GM06990 (cell line): ENCODE results near the gene BATF3.
"Not testable (repeated sequence)": the region's sequence is repeated elsewhere in the genome, so short reads cannot be mapped to it uniquely, and the experiment has no call there.

Source experiments
- DNase-seq: peaks from one replicate; pipeline ENCODE4 v3.0.0-alpha.2; 2011; ENCODE audit not compliant: insufficient read length; ENCODE audit errors: extremely low read depth
- H3K27me3 ChIP-seq: replicated peaks from 2 replicates; pipeline ENCODE4 v1.6.0; 2011; ENCODE audit warnings: low read length; ENCODE audit not compliant: control insufficient read depth, insufficient read depth
- H3K36me3 ChIP-seq: 2 replicates; pipeline ENCODE4 v1.5.1; 2011; ENCODE audit warnings: low read length; ENCODE audit not compliant: control insufficient read depth, insufficient read depth
- H3K4me3 ChIP-seq: replicated peaks from 2 replicates; pipeline ENCODE4 v1.5.1; 2011; ENCODE audit warnings: low read depth, mild to moderate bottlenecking, control low read depth, low read length
- TF ChIP-seq, protein P1 (sequence below): IDR thresholded peaks from 2 replicates; pipeline ENCODE4 v1.5.1; 2011; ENCODE audit warnings: low read length, control low read depth, mild to moderate bottlenecking, inconsistent platforms; ENCODE audit not compliant: insufficient read depth, poor library complexity, severe bottlenecking

The BATF3 gene

DNA sequence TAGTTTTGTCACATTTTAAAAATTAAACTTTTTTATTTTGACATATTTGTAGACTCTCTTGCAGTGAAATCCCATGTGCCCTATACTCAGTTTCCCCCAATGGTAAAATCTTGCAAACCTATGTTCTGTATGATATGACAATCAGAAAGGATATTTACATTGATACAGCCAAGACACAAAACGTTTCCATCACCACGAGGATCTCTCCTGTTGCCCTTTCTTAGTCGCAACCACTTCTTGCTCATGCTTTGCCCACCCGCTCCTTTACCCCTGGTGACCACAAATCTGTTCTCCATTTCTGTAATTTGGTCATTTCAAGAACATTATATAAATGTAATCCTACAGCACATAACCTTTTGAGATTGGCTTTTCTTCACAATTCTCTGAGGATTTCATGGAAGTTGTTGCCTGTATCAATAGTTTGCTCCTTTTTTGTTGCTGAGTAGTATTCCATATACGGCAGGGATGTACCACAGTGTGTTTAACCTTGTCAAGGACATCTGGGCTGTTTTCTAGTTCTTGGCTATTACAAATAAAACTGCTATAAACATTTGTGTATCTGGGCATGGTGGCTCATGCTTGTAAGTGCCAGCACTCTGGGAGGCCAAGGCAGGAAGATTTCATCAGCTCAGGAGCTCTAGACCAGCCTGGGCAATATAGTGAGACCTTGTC lies 14.0 kb upstream of the BATF3 start:
- DNase-seq, result no peak
- TF ChIP-seq, protein P1, sequence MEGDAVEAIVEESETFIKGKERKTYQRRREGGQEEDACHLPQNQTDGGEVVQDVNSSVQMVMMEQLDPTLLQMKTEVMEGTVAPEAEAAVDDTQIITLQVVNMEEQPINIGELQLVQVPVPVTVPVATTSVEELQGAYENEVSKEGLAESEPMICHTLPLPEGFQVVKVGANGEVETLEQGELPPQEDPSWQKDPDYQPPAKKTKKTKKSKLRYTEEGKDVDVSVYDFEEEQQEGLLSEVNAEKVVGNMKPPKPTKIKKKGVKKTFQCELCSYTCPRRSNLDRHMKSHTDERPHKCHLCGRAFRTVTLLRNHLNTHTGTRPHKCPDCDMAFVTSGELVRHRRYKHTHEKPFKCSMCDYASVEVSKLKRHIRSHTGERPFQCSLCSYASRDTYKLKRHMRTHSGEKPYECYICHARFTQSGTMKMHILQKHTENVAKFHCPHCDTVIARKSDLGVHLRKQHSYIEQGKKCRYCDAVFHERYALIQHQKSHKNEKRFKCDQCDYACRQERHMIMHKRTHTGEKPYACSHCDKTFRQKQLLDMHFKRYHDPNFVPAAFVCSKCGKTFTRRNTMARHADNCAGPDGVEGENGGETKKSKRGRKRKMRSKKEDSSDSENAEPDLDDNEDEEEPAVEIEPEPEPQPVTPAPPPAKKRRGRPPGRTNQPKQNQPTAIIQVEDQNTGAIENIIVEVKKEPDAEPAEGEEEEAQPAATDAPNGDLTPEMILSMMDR, result no peak
- Histone ChIP-seq H3K27me3 (no peaks in the 10 kb centered on the region), H3K36me3 (no peaks in the 10 kb centered on the region), H3K4me3 (no peak overlapping the region)

DNA sequence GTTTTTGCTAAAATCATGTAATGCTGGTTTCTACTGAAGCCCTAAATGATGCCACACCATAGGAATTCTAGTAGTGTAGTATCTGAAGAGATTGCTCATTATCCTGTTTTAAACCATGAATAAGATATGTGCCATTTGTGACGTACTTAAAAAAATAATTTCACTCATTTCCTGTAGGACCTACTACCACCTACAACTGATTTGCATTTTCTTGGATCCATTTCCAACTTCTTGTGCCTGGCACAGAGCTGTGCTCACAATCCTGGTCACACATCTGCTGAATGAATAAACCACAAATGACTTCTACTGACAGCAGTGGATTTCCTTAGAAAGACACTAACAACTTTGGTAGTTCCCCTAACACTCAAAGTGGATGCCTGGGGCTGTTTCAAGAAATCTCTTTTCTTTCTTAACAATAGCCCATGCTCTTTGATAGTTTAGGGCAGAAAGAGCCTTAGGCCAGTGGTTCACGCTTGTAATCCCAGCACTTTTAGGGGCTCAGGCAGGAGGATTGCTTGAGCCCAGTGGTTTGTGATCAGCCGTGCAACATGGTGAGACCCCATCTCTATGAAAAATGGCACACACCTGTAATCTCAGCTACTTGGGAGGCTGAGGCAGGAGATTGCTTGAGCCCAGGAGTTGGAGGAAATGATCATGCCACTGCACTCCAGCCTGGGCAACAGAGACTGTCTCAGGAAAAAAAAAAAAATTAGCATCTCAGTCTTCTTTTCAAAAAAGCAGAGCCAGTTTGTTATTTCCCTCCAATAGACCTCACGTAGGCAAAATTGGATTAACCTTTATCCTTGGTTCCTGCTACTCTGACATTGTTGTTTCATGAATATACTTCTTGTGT lies 13.0 kb upstream of the BATF3 start:
- no peaks in the 10 kb centered on the region for H3K36me3 ChIP-seq
- no peak overlapping the region for H3K4me3 ChIP-seq
- H3K27me3 ChIP-seq, result no peaks in the 10 kb centered on the region
- TF ChIP-seq, protein P1, result no peak
- DNase-seq, result no peak

DNA sequence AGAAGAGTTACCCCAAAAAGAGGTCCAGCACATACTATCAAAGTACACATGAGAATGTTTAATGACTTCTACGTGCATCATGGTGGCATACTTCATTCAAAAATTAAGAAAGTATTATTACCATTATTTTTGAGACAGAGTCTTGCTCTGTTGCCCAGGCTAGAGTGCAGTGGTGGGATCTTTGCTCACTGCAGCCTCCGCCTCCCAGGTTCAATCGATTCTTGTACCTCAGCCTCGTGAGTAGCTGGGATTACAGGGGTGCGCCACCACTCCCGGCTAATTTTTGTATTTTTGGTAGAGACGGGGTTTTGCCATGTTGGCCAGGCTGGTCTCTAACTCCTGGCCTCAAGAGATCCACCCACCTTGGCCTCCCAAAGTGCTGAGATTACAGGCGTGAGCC lies 12.3 kb upstream of the BATF3 start:
- H3K36me3 ChIP-seq, DNase-seq, H3K4me3 ChIP-seq, H3K27me3 ChIP-seq: not testable (repeated sequence)

DNA sequence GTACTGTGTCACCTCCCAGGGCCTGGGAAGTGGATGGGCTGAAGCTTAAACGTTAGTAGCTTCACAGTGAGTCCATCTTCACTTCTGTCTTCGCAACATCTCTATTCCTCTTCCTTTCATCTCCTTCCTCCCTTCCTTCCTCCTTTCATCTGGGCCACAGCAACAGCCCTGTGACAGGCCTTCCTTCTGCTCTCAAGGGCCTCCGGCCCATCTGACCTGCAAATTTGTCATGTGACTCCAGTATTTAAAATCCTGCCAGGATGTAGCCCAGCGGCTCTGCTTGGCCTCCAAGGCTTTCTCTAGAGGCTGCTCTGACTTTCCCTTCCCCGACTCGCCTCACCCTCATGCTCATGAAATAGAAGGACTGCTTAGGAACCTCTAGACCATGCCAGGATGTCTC lies 10.9 kb upstream of the BATF3 start:
- TF ChIP-seq, protein P1, result no peak
- Histone ChIP-seq H3K27me3 (no peaks in the 10 kb centered on the region), H3K4me3 (no peak overlapping the region), H3K36me3 (no peaks in the 10 kb centered on the region)
- no peak for DNase-seq

DNA sequence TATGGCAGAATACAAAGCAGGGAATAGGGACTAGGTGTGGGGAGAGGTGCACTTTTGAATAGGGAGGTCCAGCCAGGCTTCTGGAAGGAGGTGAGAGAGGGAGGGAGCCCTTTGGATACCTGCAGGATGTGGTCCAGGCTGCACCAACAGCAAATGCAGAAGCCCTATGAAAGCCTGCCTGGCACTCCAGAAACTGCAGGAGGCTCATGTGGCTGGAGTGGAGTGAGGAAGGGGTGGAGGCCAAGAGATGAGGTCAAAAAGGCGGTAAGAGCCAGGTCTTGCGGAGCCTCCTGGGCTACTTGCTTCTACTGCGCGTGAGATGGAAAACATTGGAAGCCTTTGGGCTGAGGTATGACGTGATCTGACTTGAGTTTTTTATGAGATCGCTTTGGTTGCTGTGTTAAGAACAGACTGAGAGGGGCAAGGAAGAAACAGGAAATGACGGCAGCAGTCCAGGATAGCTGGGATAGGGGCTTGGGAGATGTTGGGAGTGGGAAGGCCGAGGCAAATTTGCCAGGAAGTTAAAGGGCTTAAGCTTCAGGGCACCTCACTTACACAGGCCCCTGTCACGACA lies 4.4 kb upstream of the BATF3 start:
- TF ChIP-seq, protein P1, result no peak
- DNase-seq, result no peak
- no peak overlapping the region for H3K4me3 ChIP-seq
- H3K36me3 ChIP-seq, result no peaks in the 10 kb centered on the region
- no peaks in the 10 kb centered on the region for H3K27me3 ChIP-seq

DNA sequence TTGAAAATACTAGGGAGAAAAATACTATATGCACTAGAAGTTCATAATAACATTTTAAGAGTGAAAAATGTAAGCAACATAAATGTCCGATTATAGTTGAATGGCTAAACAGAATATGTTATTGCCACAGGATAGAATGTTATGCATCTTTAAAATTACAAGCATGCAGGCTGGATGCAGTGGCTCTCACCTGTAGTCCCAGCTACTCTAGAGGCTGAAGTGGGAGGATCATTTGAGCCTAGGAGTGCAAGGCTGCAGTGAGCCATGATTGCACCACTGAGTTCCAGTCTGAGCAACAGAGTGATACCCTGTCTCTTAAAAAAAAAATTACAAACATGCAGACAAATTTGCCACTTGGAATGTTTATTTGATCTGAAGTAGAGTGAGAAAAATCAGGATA lies 3.0 kb upstream of the BATF3 start:
- no peaks in the 10 kb centered on the region for H3K36me3 ChIP-seq
- no peak overlapping the region for H3K4me3 ChIP-seq
- TF ChIP-seq, protein P1, result no peak
- no peaks in the 10 kb centered on the region for H3K27me3 ChIP-seq
- no peak for DNase-seq
